ENCODE measurements around the gene SMPX.

GRCh38 chrX:21659320-21659719 is 98.6 kb downstream of the SMPX start:
- TF ChIP-seq EZH2 (IDR thresholded peaks at IDR 0.05) = no peak
- TF ChIP-seq POLR2AphosphoS5 (IDR thresholded peaks at IDR 0.05; ENCODE audit: borderline replicate concordance, low read depth, low read length) = no peak
